Karpas-422 (cell line): Measurements from ENCODE around the gene CACNA1C. TPM values are rescaled to one million over a fixed set of nuclear protein-coding genes. Genes with fewer than 3 reads are reported as not detected.

Experiments
- DNase-seq: peaks from one replicate; pipeline ENCODE4 v3.0.0-alpha.2; 2015
- H2AFZ ChIP-seq: fragments of 200-600 bp; sonication (generic); 2 replicates; pipeline ENCODE4 v1.6.1; 2014; ENCODE audit warnings: antibody characterized with exemption, low read length, mixed read lengths
- H3K27ac ChIP-seq: fragments of 200-600 bp; sonication (generic); 2 replicates; pipeline ENCODE4 v1.5.1; 2014; ENCODE audit warnings: mild to moderate bottlenecking, low read length, moderate library complexity
- H3K27me3 ChIP-seq: fragments of 200-600 bp; sonication (generic); 2 replicates; pipeline ENCODE4 v1.6.1; 2014; ENCODE audit warnings: low read length, mixed read lengths
- H3K36me3 ChIP-seq: fragments of 200-600 bp; sonication (generic); 2 replicates; pipeline ENCODE4 v1.6.1; 2014; ENCODE audit warnings: low read length, mixed read lengths; ENCODE audit not compliant: insufficient read depth
- H3K4me1 ChIP-seq: fragments of 200-600 bp; sonication (generic); 2 replicates; pipeline ENCODE4 v1.6.1; 2014; ENCODE audit warnings: mild to moderate bottlenecking, low read length, mixed read lengths
- H3K4me2 ChIP-seq: fragments of 200-600 bp; sonication (generic); 2 replicates; pipeline ENCODE4 v1.6.1; 2014; ENCODE audit warnings: low read length, low read depth, mild to moderate bottlenecking; ENCODE audit not compliant: poor library complexity, severe bottlenecking
- H3K4me3 ChIP-seq: fragments of 200-600 bp; sonication (generic); 2 replicates; pipeline ENCODE4 v1.5.1; 2014; ENCODE audit warnings: mild to moderate bottlenecking, antibody characterized with exemption, low read length, mixed read lengths
- H3K79me2 ChIP-seq: fragments of 200-600 bp; sonication (generic); 2 replicates; pipeline ENCODE4 v1.6.1; 2014; ENCODE audit warnings: mild to moderate bottlenecking, low read length, mixed read lengths
- H3K9ac ChIP-seq: fragments of 200-600 bp; sonication (generic); 2 replicates; pipeline ENCODE4 v1.6.0; 2014; ENCODE audit warnings: low read length
- H3K9me2 ChIP-seq: fragments of 200-600 bp; sonication (generic), shearing (Covaris generic); replicated peaks from 2 replicates; pipeline ENCODE4 v1.6.0; 2014; ENCODE audit warnings: mild to moderate bottlenecking, low read length, moderate library complexity; ENCODE audit not compliant: insufficient read depth
- H3K9me3 ChIP-seq: fragments of 300-700, 200-600 bp; sonication (generic); 2 replicates; pipeline ENCODE4 v1.6.1; 2014; ENCODE audit warnings: low read length, mixed read lengths
- H4K20me1 ChIP-seq: fragments of 200-600 bp; sonication (generic); 2 replicates; pipeline ENCODE4 v1.6.1; 2014; ENCODE audit warnings: mild to moderate bottlenecking, antibody characterized with exemption, low read length, low read depth; ENCODE audit not compliant: insufficient read depth
- total RNA-seq: library from RNA; depleted of rRNA; stranded (reverse); fragments of >200 nt; shearing (Covaris generic); gene quantifications from 2 replicates; pipeline ENCODE4 v1.2.3, GENCODE V29; 2014; ENCODE audit warnings: low replicate concordance

CACNA1C gene
- total RNA-seq, 1 experiment from 2014 or later, result 0.11 TPM

DNA sequence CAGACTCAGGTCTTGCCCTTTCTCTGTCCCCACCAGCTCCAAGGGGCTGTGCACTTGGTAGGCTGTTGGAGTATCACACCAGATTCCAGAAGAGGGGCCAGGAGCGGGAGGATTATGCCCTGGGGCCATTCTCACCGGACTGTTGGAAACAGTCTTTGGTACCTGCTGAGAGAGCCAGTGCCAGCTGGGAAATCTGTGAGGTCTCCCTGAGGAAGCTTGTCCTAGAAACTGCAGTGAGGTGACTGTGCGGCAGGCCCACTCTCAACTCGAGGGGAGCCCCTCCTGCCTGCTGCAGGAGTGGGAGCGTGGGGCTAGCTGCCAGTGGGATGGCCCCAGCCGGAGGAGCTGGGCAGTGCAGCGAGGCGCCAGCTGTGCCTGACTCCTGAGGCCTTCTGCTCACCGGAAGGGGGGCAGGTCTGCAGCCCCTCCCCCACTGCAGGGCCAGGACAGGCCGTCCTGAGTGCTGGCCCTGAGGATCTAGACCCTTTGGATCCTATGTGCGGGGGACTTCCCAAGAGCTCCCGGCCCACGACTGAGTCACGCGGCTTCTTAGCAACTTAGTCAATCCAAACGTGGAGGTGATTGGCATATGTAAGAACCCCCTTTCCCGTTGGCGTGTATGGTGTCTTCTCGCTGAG is 295.2 kb downstream of the CACNA1C start:
- Histone ChIP-seq H3K9me2 (no peaks in the 10 kb centered on the region), H2AFZ (no peak overlapping the region), H3K9ac (no peak overlapping the region), H3K9me3 (no peaks in the 10 kb centered on the region), H3K4me3 (no peak overlapping the region), H3K36me3 (no peaks in the 10 kb centered on the region), H3K4me2 (no peak overlapping the region), H3K27ac (no peak overlapping the region), H3K27me3 (no peaks in the 10 kb centered on the region), H4K20me1 (no peaks in the 10 kb centered on the region), H3K4me1 (no peaks in the 10 kb centered on the region), H3K79me2 (no peaks in the 10 kb centered on the region)
- DNase-seq, result no peak

GRCh38 chr12:2348482-2348852 is 295.7 kb downstream of the CACNA1C start:
- no peaks in the 10 kb centered on the region for H3K9me2 ChIP-seq
- H3K9ac ChIP-seq, result no peak overlapping the region
- DNase-seq, result no peak
- H3K27ac ChIP-seq, result no peak overlapping the region
- H3K36me3 ChIP-seq, result no peaks in the 10 kb centered on the region
- no peak overlapping the region for H3K4me3 ChIP-seq
- H3K4me1 ChIP-seq, result no peaks in the 10 kb centered on the region
- no peaks in the 10 kb centered on the region for H4K20me1 ChIP-seq
- H3K27me3 ChIP-seq, result no peaks in the 10 kb centered on the region
- H3K9me3 ChIP-seq, result no peaks in the 10 kb centered on the region
- H3K4me2 ChIP-seq, result no peak overlapping the region
- no peak overlapping the region for H2AFZ ChIP-seq
- no peaks in the 10 kb centered on the region for H3K79me2 ChIP-seq

DNA sequence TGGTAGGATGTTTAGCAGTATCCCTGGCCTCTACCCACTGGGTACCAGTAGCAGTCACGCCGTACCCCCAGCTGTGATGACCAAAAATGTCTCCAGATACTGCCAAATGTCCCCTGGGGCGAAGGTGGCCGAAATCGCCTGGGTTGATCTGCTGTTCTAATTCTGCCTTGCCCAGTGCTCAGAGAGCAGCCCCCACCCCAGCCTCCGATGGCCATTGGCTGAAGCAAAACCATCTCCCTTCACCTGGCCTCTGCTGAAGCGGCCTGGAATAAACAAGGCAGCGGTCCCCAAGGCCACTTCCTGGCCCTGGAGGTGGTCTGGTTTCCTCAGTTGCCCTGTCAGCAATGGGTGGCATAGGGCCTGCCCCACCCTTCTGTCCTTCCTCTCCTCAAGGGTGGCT is 298.4 kb downstream of the CACNA1C start:
- Histone ChIP-seq H3K27ac (no peak overlapping the region), H3K79me2 (no peaks in the 10 kb centered on the region), H4K20me1 (no peaks in the 10 kb centered on the region), H3K36me3 (no peaks in the 10 kb centered on the region), H3K4me2 (no peak overlapping the region), H3K9me3 (no peaks in the 10 kb centered on the region), H2AFZ (no peak overlapping the region), H3K9me2 (no peaks in the 10 kb centered on the region), H3K9ac (no peak overlapping the region), H3K4me3 (no peak overlapping the region), H3K4me1 (no peaks in the 10 kb centered on the region), H3K27me3 (no peaks in the 10 kb centered on the region)
- DNase-seq, result no peak

DNA sequence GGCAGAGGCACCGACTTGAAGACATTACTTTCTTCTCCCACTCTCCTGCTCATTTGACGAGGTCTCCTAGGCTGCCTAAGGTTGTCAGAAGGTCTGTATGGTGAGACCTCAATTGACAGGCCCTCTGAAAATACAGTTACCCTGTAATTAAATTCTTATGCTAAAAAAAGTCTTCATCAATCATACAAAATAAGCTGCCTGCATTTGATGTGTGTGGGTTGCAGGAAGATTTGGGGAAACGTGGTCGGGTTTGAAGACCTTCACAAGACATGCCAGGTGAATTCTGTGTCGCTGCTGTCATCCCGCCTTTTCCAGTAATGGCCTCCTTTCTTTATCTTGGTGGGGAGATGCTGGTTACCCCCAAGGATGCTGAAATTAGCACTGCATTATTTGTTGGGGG is 299.4 kb downstream of the CACNA1C start:
- Histone ChIP-seq H3K4me2 (no peak overlapping the region), H3K27ac (no peak overlapping the region), H3K36me3 (no peaks in the 10 kb centered on the region), H3K9ac (no peak overlapping the region), H3K4me3 (no peak overlapping the region), H3K9me3 (no peaks in the 10 kb centered on the region), H4K20me1 (no peaks in the 10 kb centered on the region), H3K79me2 (no peaks in the 10 kb centered on the region), H3K27me3 (no peaks in the 10 kb centered on the region), H3K4me1 (no peaks in the 10 kb centered on the region), H2AFZ (no peak overlapping the region), H3K9me2 (no peaks in the 10 kb centered on the region)
- no peak for DNase-seq

DNA sequence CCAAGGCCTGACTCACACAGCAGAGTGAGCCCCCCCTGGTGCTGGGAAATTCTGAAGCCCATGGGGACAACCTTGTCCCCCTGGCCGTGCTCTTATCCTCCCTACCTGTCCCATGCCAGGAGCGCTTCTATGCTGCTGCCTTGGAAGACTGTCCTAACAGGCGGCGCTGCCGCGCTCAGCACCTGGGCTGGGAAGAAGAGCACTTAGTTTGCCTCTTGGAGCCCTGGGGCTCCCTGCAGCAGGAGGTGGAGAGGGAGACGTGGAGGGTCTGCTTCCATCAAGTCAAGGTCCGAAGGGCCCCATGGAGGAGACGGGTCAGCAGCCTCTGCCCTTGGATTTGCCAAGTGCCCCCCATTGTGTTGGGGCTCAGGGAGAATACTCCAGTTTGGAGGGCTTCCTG is 300.5 kb downstream of the CACNA1C start:
- no peak overlapping the region for H2AFZ ChIP-seq
- H3K27ac ChIP-seq, result no peak overlapping the region
- H3K36me3 ChIP-seq, result no peaks in the 10 kb centered on the region
- DNase-seq, result no peak
- no peaks in the 10 kb centered on the region for H3K79me2 ChIP-seq
- H3K9ac ChIP-seq, result no peak overlapping the region
- no peak overlapping the region for H3K4me3 ChIP-seq
- no peaks in the 10 kb centered on the region for H4K20me1 ChIP-seq
- no peaks in the 10 kb centered on the region for H3K9me2 ChIP-seq
- no peaks in the 10 kb centered on the region for H3K9me3 ChIP-seq
- H3K4me2 ChIP-seq, result no peak overlapping the region
- no peaks in the 10 kb centered on the region for H3K27me3 ChIP-seq
- H3K4me1 ChIP-seq, result no peaks in the 10 kb centered on the region

DNA sequence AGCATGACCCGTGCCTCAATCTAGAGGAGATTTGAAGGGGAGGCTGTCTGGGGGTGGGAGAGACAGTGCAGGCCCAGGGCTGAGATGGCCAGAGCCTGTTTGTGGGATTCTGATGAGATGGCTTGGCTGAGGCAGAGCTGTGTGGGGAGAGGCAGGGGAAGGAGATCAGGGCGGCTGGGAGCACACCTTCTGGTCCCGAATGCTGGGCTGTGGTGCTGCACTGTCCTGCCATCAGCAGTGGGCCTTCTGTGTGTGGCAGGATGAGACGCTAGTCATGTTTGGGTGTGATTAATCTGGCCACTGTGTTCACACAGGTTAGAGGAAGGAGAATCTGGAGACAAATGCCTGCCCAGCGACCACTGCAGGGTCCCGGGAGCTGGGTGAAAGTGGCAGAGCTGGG is 300.9 kb downstream of the CACNA1C start:
- Histone ChIP-seq H3K36me3 (no peaks in the 10 kb centered on the region), H3K4me3 (no peak overlapping the region), H3K4me2 (no peak overlapping the region), H4K20me1 (no peaks in the 10 kb centered on the region), H3K27me3 (no peaks in the 10 kb centered on the region), H3K79me2 (no peaks in the 10 kb centered on the region), H3K27ac (no peak overlapping the region), H2AFZ (no peak overlapping the region), H3K4me1 (no peaks in the 10 kb centered on the region), H3K9me3 (no peaks in the 10 kb centered on the region), H3K9ac (no peak overlapping the region), H3K9me2 (no peaks in the 10 kb centered on the region)
- DNase-seq, result no peak

DNA sequence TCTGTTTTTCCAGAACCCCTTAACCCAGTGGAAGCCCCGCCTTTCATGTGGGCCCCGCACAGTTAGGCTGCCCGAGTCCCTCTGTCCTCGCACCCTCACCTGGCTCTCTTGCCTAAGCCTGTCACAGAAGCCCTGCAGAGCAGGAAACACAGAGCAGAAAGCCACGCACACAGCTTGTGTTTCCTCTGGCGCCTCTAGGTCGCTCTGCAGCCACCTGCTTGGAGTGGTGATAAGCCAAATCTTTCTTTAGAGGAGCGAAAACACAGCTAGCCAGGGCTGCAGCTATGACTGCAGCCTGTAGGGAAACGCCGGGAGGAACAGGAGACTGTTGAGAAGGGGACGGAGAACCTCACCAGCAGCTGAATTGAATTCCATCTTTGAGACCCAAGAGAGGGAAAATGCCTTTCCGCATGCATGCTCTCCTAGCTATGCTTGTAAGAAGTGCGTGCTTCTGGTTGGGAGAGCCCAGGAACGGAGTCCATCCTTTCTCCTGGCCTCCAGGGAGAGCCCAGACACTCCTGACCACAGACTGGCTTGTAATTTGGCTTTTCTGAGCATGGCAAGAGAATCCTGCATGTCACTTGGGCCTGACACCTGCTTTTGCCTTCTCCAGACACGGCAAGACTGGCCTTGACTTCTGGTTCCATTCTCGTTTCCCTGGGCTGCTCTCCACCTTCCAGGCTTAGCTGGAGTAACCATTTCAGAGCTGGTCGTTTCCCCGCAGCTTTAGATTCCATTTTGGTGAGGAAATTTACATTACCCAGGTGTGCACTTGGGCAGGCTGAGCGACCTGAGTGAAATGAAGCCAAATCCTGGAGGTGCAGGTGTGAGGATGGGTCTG is 301.6 kb downstream of the CACNA1C start:
- Histone ChIP-seq H3K79me2 (no peaks in the 10 kb centered on the region), H3K27me3 (no peaks in the 10 kb centered on the region), H3K9me2 (no peaks in the 10 kb centered on the region), H3K4me3 (no peak overlapping the region), H3K4me1 (no peaks in the 10 kb centered on the region), H3K9ac (no peak overlapping the region), H3K4me2 (no peak overlapping the region), H3K36me3 (no peaks in the 10 kb centered on the region), H2AFZ (no peak overlapping the region), H4K20me1 (no peaks in the 10 kb centered on the region), H3K27ac (no peak overlapping the region), H3K9me3 (no peaks in the 10 kb centered on the region)
- no peak for DNase-seq

DNA sequence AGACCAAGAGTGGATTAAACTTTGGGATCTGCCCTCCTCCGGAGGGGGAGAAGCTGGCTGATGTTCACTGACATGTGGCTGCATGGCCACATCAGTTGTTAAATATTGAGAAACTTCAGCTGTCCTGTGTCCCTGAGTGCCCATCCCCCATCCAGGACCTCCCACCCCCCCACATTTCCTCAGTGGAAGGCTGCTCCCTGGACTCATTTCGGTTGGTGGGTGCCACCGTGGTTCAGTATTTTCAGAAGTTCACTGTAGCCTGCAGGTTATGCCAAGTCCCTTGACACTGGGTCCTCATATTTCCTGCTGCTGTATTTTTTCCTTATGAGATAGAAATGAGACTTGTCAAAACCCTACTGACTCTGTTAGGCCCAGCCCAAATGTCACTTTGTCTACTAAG is 302.4 kb downstream of the CACNA1C start:
- DNase-seq, result no peak
- Histone ChIP-seq H3K4me3 (no peak overlapping the region), H2AFZ (no peak overlapping the region), H3K79me2 (no peaks in the 10 kb centered on the region), H3K9me2 (no peaks in the 10 kb centered on the region), H3K9ac (no peak overlapping the region), H3K36me3 (no peaks in the 10 kb centered on the region), H3K4me2 (no peak overlapping the region), H3K27ac (no peak overlapping the region), H3K9me3 (no peaks in the 10 kb centered on the region), H3K27me3 (no peaks in the 10 kb centered on the region), H3K4me1 (no peaks in the 10 kb centered on the region), H4K20me1 (no peaks in the 10 kb centered on the region)
